ENCODE data around the gene CENPB.

Gene CENPB

GRCh38 chr20:3759316-3759823 is 27.2 kb downstream of the CENPB start:
- Histone ChIP-seq H3K4me1 (ENCODE audit: low read depth, poor library complexity, severe bottlenecking) (no peaks in the 10 kb centered on the region), H3K4me2 (no peak overlapping the region), H3K4me3 (IDR thresholded peaks at IDR 0.05; ENCODE audit: insufficient read depth, low read depth, low read length) (no peak overlapping the region), H3K27ac (no peak overlapping the region), H3K36me3 (ENCODE audit: insufficient read depth) (no peaks in the 10 kb centered on the region), H2AFZ (ENCODE audit: low read depth) (no peak overlapping the region), H3K79me2 (ENCODE audit: insufficient read depth, low read depth) (no peaks in the 10 kb centered on the region), H3K9ac (no peak overlapping the region), H3K27me3 (ENCODE audit: insufficient read depth, low read depth) (no peaks in the 10 kb centered on the region), H4K20me1 (ENCODE audit: insufficient read depth) (no peaks in the 10 kb centered on the region)
- no peak for TF ChIP-seq CTCF (conservative IDR thresholded peaks at IDR 0.05; ENCODE audit: low read depth, low read length)

GRCh38 chr20:3758566-3758965 is 28.0 kb downstream of the CENPB start:
- no peak for TF ChIP-seq CTCF (conservative IDR thresholded peaks at IDR 0.05; ENCODE audit: low read depth, low read length)
- H3K9ac ChIP-seq = no peak overlapping the region
- H3K4me2 ChIP-seq = no peak overlapping the region
- H3K4me3 ChIP-seq (IDR thresholded peaks at IDR 0.05; ENCODE audit: insufficient read depth, low read depth, low read length) = no peak overlapping the region
- no peaks in the 10 kb centered on the region for H3K27me3 ChIP-seq (ENCODE audit: insufficient read depth, low read depth)
- H3K79me2 ChIP-seq (ENCODE audit: insufficient read depth, low read depth) = no peaks in the 10 kb centered on the region
- H3K27ac ChIP-seq = no peak overlapping the region
- no peaks in the 10 kb centered on the region for H4K20me1 ChIP-seq (ENCODE audit: insufficient read depth)
- no peaks in the 10 kb centered on the region for H3K4me1 ChIP-seq (ENCODE audit: low read depth, poor library complexity, severe bottlenecking)
- no peaks in the 10 kb centered on the region for H3K36me3 ChIP-seq (ENCODE audit: insufficient read depth)
- H2AFZ ChIP-seq (ENCODE audit: low read depth) = no peak overlapping the region

- Histone ChIP-seq H3K9ac (no peak overlapping the region), H4K20me1 (ENCODE audit: insufficient read depth) (no peaks in the 10 kb centered on the region), H3K4me3 (IDR thresholded peaks at IDR 0.05; ENCODE audit: insufficient read depth, low read depth, low read length) (no peak overlapping the region)
Observed at GRCh38 chr20:3757268-3757667, 29.3 kb downstream of the CENPB start.

GRCh38 chr20:3755814-3756480 is 30.6 kb downstream of the CENPB start:
- Histone ChIP-seq H3K4me3 (IDR thresholded peaks at IDR 0.05; ENCODE audit: insufficient read depth, low read depth, low read length) (no peak overlapping the region), H4K20me1 (ENCODE audit: insufficient read depth) (no peaks in the 10 kb centered on the region), H3K27me3 (ENCODE audit: insufficient read depth, low read depth) (no peaks in the 10 kb centered on the region), H3K36me3 (ENCODE audit: insufficient read depth) (no peaks in the 10 kb centered on the region), H3K4me1 (ENCODE audit: low read depth, poor library complexity, severe bottlenecking) (no peaks in the 10 kb centered on the region), H3K9ac (no peak overlapping the region), H3K4me2 (no peak overlapping the region), H3K27ac (no peak overlapping the region), H3K79me2 (ENCODE audit: insufficient read depth, low read depth) (no peaks in the 10 kb centered on the region), H2AFZ (ENCODE audit: low read depth) (no peak overlapping the region)
- no peak for TF ChIP-seq CTCF (conservative IDR thresholded peaks at IDR 0.05; ENCODE audit: low read depth, low read length)

More at GRCh38 chr20:3757268-3757667, 29.3 kb downstream of the CENPB start:
- Histone ChIP-seq H2AFZ (ENCODE audit: low read depth) (no peak overlapping the region), H3K27me3 (ENCODE audit: insufficient read depth, low read depth) (no peaks in the 10 kb centered on the region), H3K4me2 (no peak overlapping the region), H3K36me3 (ENCODE audit: insufficient read depth) (no peaks in the 10 kb centered on the region), H3K79me2 (ENCODE audit: insufficient read depth, low read depth) (no peaks in the 10 kb centered on the region), H3K4me1 (ENCODE audit: low read depth, poor library complexity, severe bottlenecking) (no peaks in the 10 kb centered on the region), H3K27ac (no peak overlapping the region)
- TF ChIP-seq CTCF (conservative IDR thresholded peaks at IDR 0.05; ENCODE audit: low read depth, low read length) = no peak
